Stimulated activated CD8-positive, alpha-beta memory T cell treated with anti-CD3 and anti-CD28 coated beads, Interleukin-12 subunit alpha, Interleukin-12 subunit beta, amount 100 ng/mL, for 24 hours (primary cell): ENCODE results near the gene LMX1B.
A peak's percentile ranks its signal among the peaks of the same experiment; 100 is the strongest.

Experiments
- DNase-seq: peaks from one replicate; pipeline ENCODE4 v3.0.0-alpha.2; 2020; ENCODE audit errors: extremely low read depth

Gene LMX1B

GRCh38 chr9:126604059-126605055 is 9.4 kb upstream of the LMX1B start:
- DNase-seq = no peak

- no peak for DNase-seq
Observed at GRCh38 chr9:126605792-126606482, 7.8 kb upstream of the LMX1B start.

- no peak for DNase-seq
Observed at GRCh38 chr9:126606483-126606870, 7.3 kb upstream of the LMX1B start.

GRCh38 chr9:126607086-126607485 is 6.6 kb upstream of the LMX1B start:
- no peak for DNase-seq

GRCh38 chr9:126607731-126608130 is 6.0 kb upstream of the LMX1B start:
- DNase-seq = no peak

- no peak for DNase-seq
Observed at GRCh38 chr9:126608551-126608950, 5.2 kb upstream of the LMX1B start.

- DNase-seq = no peak
Observed at GRCh38 chr9:126609191-126609590, 4.5 kb upstream of the LMX1B start.

- DNase-seq = no peak
Observed at GRCh38 chr9:126609711-126610388, 3.9 kb upstream of the LMX1B start.

- DNase-seq = no peak
Observed at GRCh38 chr9:126611193-126611591, 2.5 kb upstream of the LMX1B start.

- peak; percentile 47 for DNase-seq
Observed at GRCh38 chr9:126611592-126612325, 2.0 kb upstream of the LMX1B start.

GRCh38 chr9:126612326-126612812 is 1.4 kb upstream of the LMX1B start:
- no peak for DNase-seq

- no peak for DNase-seq
Observed at GRCh38 chr9:126612813-126613641, 701 bp upstream of the LMX1B start.

GRCh38 chr9:126614088-126614454 is 343 bp downstream of the LMX1B start:
- no peak for DNase-seq

- no peak for DNase-seq
Observed at GRCh38 chr9:126614455-126615244, 922 bp downstream of the LMX1B start.

GRCh38 chr9:126615245-126615790 is 1.6 kb downstream of the LMX1B start:
- no peak for DNase-seq

GRCh38 chr9:126615791-126616447 is 2.2 kb downstream of the LMX1B start:
- DNase-seq = no peak

GRCh38 chr9:126616521-126616976 is 2.8 kb downstream of the LMX1B start:
- DNase-seq = no peak

- no peak for DNase-seq
Observed at GRCh38 chr9:126617003-126617822, 3.5 kb downstream of the LMX1B start.
